Endodermal cell (in vitro differentiated cells): ENCODE measurements around the gene PCYT1A. TPM values are rescaled to one million over a fixed set of nuclear protein-coding genes. Genes with fewer than 3 reads are reported as not detected.

Experiments
- DNase-seq: peaks from one replicate; pipeline ENCODE4 v3.0.0-alpha.2; 2017
- H3K27ac ChIP-seq: 2 replicates; pipeline ENCODE4 v1.5.1; 2013; ENCODE audit warnings: mild to moderate bottlenecking, low read depth, low read length, moderate library complexity
- H3K27me3 ChIP-seq: 2 replicates; pipeline ENCODE4 v1.6.1; 2013; ENCODE audit warnings: mild to moderate bottlenecking, low read length, moderate library complexity; ENCODE audit not compliant: insufficient read depth, control insufficient read depth, poor library complexity, severe bottlenecking
- H3K36me3 ChIP-seq: 2 replicates; pipeline ENCODE4 v1.7.0; 2013; ENCODE audit warnings: mild to moderate bottlenecking, low read length, moderate library complexity; ENCODE audit not compliant: control insufficient read depth, insufficient read depth
- H3K4me1 ChIP-seq: one replicate; pipeline ENCODE4 v1.7.0; 2013; ENCODE audit warnings: low read length; ENCODE audit not compliant: control insufficient read depth, insufficient read depth
- H3K4me3 ChIP-seq: 2 replicates; pipeline ENCODE4 v1.5.1; 2013; ENCODE audit warnings: mild to moderate bottlenecking, low read length, moderate library complexity
- H3K9ac ChIP-seq: 2 replicates; pipeline ENCODE4 v1.6.1; 2013; ENCODE audit warnings: mild to moderate bottlenecking, low read length, moderate library complexity; ENCODE audit not compliant: poor library complexity, severe bottlenecking; ENCODE audit errors: extremely low read depth
- H3K9me3 ChIP-seq: 2 replicates; pipeline ENCODE4 v1.6.1; 2013; ENCODE audit warnings: mild to moderate bottlenecking, low read length, moderate library complexity; ENCODE audit not compliant: control insufficient read depth
- H3K27ac Mint-ChIP-seq: 2 replicates; pipeline ENCODE4 v1.8.0; 2020; ENCODE audit warnings: mixed read lengths
- H3K27me3 Mint-ChIP-seq: 2 replicates; pipeline ENCODE4 v1.8.0; 2021; ENCODE audit warnings: mild to moderate bottlenecking, mixed read lengths; ENCODE audit not compliant: insufficient read depth
- H3K36me3 Mint-ChIP-seq: 2 replicates; pipeline ENCODE4 v1.8.0; 2020; ENCODE audit warnings: low read depth, mixed read lengths
- H3K4me1 Mint-ChIP-seq: 2 replicates; pipeline ENCODE4 v1.8.0; 2020; ENCODE audit warnings: mixed read lengths
- H3K4me3 Mint-ChIP-seq: 2 replicates; pipeline ENCODE4 v1.8.0; 2020; ENCODE audit warnings: mild to moderate bottlenecking, moderate library complexity, mixed read lengths
- H3K9me3 Mint-ChIP-seq: 2 replicates; pipeline ENCODE4 v1.8.0; 2020; ENCODE audit warnings: mild to moderate bottlenecking, mixed read lengths
- WGBS, 2 experiments: methylation state at CpG; one replicate each; pipeline versions ENCODE4 v1.1.5 to v1.1.7; 2013; ENCODE audit warnings: missing lambda C conversion rate in 2 of 2, mixed read lengths in 1 of 2; ENCODE audit not compliant: insufficient coverage in 1 of 2, insufficient read length in 1 of 2; 5-methylcytosine and 5-hydroxymethylcytosine counted together
- total RNA-seq, 2 donors: library from RNA; stranded (reverse); fragmentation: NEBNext Ultra II Directional in 1 of 2; extraction: Animal tissue kit (Norgen Biotek cat#: 25700) in 1 of 2; gene quantifications; 2 replicates in 1 of 2; 3 replicates in 1 of 2; pipeline ENCODE4 v1.2.1, GENCODE V29; 2021
- TF ChIP-seq, protein P1 (sequence below): fragments of 200-600 bp; sonication (generic); conservative IDR thresholded peaks from 2 replicates; pipeline ENCODE4 v1.5.0; 2021; ENCODE audit warnings: antibody characterized with exemption, mild to moderate bottlenecking

PCYT1A gene
- total RNA-seq, 2 donors from 2014 or later: 30.2 to 32.5 TPM

GRCh38 chr3:196236223-196236622 is 51.3 kb downstream of the PCYT1A start:
- Histone ChIP-seq H3K27me3 (no peaks in the 10 kb centered on the region), H3K9me3 (no peaks in the 10 kb centered on the region), H3K4me1 (peaks cover 5% of the 10 kb centered on the region), H3K27ac (no peak overlapping the region), H3K36me3 (peaks cover 48% of the 10 kb centered on the region), H3K9ac (no peak overlapping the region), H3K4me3 (no peak overlapping the region)
- Mint-ChIP-seq H3K27ac (no peak overlapping the region), H3K9me3 (no peaks in the 10 kb centered on the region), H3K4me3 (no peak overlapping the region), H3K4me1 (peaks cover 16% of the 10 kb centered on the region), H3K27me3 (no peaks in the 10 kb centered on the region), H3K36me3 (peaks cover 26% of the 10 kb centered on the region)
- TF ChIP-seq, protein P1, sequence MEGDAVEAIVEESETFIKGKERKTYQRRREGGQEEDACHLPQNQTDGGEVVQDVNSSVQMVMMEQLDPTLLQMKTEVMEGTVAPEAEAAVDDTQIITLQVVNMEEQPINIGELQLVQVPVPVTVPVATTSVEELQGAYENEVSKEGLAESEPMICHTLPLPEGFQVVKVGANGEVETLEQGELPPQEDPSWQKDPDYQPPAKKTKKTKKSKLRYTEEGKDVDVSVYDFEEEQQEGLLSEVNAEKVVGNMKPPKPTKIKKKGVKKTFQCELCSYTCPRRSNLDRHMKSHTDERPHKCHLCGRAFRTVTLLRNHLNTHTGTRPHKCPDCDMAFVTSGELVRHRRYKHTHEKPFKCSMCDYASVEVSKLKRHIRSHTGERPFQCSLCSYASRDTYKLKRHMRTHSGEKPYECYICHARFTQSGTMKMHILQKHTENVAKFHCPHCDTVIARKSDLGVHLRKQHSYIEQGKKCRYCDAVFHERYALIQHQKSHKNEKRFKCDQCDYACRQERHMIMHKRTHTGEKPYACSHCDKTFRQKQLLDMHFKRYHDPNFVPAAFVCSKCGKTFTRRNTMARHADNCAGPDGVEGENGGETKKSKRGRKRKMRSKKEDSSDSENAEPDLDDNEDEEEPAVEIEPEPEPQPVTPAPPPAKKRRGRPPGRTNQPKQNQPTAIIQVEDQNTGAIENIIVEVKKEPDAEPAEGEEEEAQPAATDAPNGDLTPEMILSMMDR: no peak
- no peak for DNase-seq
- WGBS, 2 experiments: 92 to 93% methylated on average over 8 of the region's 8 CpGs

- peak overlapping the region; percentile 53 for H3K27ac Mint-ChIP-seq
- H3K4me3 Mint-ChIP-seq: no peak overlapping the region
- no peaks in the 10 kb centered on the region for H3K9me3 ChIP-seq
- H3K27me3 ChIP-seq: no peaks in the 10 kb centered on the region
- H3K9ac ChIP-seq: no peak overlapping the region
- no peak overlapping the region for H3K27ac ChIP-seq
- TF ChIP-seq, protein P1: no peak
- H3K4me1 Mint-ChIP-seq: peaks cover 16% of the 10 kb centered on the region
- 92 to 94% methylated on average over 8 to 12 of the region's 12 CpGs for WGBS, 2 experiments
- H3K4me1 ChIP-seq: peaks cover 5% of the 10 kb centered on the region
- peaks cover 44% of the 10 kb centered on the region for H3K36me3 ChIP-seq
- no peaks in the 10 kb centered on the region for H3K9me3 Mint-ChIP-seq
- H3K4me3 ChIP-seq: no peak overlapping the region
- no peaks in the 10 kb centered on the region for H3K27me3 Mint-ChIP-seq
- DNase-seq: no peak
- peaks cover 23% of the 10 kb centered on the region for H3K36me3 Mint-ChIP-seq
Observed at GRCh38 chr3:196235452-196236122, 51.9 kb downstream of the PCYT1A start.

DNA sequence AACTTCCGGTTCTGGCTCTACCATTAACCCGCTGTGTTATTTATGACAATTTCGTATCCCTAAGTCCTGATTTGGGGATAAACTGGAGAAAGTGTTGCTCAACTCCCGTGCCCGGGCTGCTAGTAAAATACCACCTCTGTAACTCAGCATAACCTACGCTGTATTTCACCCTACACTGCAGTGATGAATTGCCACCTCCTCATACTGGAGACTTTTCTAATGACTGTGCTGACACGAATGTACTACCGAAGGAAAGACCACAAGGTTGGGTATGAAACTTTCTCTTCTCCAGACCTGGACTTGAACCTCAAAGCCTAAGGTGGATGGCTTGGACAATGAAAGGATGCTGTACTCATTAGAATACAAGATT is 54.7 kb downstream of the PCYT1A start:
- Mint-ChIP-seq H3K4me3 (no peak overlapping the region), H3K9me3 (no peaks in the 10 kb centered on the region), H3K36me3 (peaks cover 8% of the 10 kb centered on the region), H3K27ac (no peak overlapping the region), H3K4me1 (peaks cover 3% of the 10 kb centered on the region), H3K27me3 (no peaks in the 10 kb centered on the region)
- 88 to 94% methylated on average over 8 of the region's 8 CpGs for WGBS, 2 experiments
- Histone ChIP-seq H3K4me1 (peaks cover 5% of the 10 kb centered on the region), H3K9ac (no peak overlapping the region), H3K27me3 (no peaks in the 10 kb centered on the region), H3K4me3 (no peak overlapping the region), H3K9me3 (no peaks in the 10 kb centered on the region), H3K27ac (no peak overlapping the region), H3K36me3 (peaks cover 27% of the 10 kb centered on the region)
- DNase-seq: no peak
- TF ChIP-seq, protein P1: no peak
